Inferior parietal cortex (tissue), 1 donor: ENCODE results near the gene RNF6.
A peak's percentile ranks its signal among the peaks of the same experiment; 100 is the strongest.

Experiments used
- DNase-seq: peaks from one replicate; pipeline ENCODE4 v3.0.0-alpha.2; 2016; ENCODE audit errors: extremely low spot score

The RNF6 gene

GRCh38 chr13:26225896-26226617 is 3.9 kb upstream of the RNF6 start:
- DNase-seq: no peak

GRCh38 chr13:26222520-26223046 is 469 bp upstream of the RNF6 start:
- no peak for DNase-seq

- DNase-seq: no peak
Observed at GRCh38 chr13:26221399-26221720, 754 bp downstream of the RNF6 start.

GRCh38 chr13:26220575-26220974 is 1.5 kb downstream of the RNF6 start:
- no peak for DNase-seq

GRCh38 chr13:26219726-26220125 is 2.4 kb downstream of the RNF6 start:
- no peak for DNase-seq

DNA sequence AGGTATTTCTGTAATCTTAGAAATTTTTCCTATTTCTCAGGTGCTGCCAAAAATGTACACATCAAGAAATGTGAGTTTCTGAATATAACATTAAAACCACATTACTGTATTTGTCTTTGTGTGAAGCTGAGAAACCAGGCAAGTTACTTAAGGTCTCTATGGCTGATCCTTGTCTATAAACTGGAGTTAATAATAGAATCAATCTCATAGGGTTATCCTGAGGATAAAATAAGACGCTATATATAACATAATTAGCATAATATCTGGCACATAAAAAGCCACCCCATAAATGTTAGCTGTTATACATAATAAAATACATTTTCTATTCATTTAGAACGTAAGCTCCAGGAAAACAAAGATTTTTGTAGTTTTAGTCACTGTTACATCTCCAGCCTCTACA is 6.1 kb downstream of the RNF6 start:
- no peak for DNase-seq

DNA sequence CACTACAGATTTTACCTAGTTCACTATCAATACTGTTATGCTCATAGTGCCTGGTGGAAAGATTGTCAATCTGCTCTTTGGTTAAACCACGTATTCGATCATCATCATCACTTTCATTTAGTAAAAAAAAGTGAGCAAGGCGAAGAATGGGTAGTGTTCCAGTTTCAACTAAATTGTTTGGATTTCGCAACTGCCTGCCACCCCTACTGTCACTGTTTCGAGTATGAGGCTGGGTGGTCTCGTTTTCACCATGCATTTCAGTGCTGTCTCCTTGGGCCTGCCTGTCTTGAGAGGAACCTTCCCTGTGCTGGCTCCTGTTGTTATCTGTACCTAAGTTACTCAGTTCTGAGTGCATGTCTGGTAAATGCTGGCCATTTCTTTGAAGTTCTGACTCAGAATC is 8.1 kb downstream of the RNF6 start:
- no peak for DNase-seq

DNA sequence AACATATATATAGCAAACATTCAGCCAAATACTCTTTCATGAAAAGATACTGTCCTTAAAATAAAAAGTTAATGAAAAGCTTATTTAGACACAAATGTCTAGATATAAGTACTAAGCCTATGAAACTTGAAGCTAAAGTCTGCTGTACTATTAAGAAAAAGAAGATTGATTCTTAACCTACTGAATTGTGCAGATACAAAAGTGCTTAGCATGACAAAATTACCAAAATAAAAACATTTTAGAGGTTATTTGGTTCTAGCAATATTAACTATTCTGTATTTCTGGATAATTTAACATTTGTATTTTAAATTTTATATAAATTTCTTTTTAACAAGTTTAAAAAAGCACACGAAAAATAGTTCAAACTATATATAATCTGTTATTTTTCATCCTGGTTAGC is 8.8 kb downstream of the RNF6 start:
- DNase-seq: no peak

- DNase-seq: no peak
Observed at GRCh38 chr13:26208287-26208686, 13.8 kb downstream of the RNF6 start.

GRCh38 chr13:26202365-26202972 is 19.6 kb downstream of the RNF6 start:
- no peak for DNase-seq

DNA sequence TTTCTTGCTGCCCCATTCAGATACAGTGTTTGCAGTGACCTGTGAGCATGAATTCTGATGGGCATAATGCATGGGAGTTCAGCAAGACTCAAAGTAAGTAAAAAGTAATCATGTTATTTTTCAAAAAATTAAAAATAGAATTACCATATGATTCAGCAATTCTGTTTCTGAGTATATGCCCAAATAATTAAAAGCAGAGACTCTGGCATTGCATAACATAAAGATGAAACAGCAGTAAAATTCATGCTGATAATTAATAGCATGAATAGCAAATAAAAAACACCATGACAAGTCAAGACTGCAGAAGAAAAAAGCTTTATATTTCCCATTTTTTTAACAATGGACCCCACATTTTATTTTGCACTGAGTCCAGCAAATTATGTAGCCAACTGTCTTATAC is 21.3 kb downstream of the RNF6 start:
- no peak for DNase-seq

GRCh38 chr13:26198116-26198515 is 24.0 kb downstream of the RNF6 start:
- no peak for DNase-seq

DNA sequence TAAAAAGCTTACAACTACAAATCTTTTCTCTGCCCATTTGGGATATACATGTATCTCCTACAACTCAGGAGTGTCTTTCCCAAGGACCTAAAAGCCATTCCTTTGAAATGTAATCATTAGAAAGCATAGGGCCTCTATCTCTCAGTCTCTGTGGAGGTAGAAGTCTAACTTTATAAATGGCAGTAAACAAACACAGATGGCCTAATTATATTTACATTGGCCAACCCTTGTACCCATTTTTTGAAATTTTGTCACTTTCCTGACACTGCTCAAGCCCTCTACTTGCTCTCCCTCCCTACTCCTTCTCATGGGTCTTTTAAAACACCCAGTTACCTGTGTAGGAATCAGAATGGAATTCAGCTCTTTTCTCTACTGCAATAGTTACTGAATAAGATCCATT is 24.8 kb downstream of the RNF6 start:
- DNase-seq: no peak

GRCh38 chr13:26186995-26187394 is 35.1 kb downstream of the RNF6 start:
- no peak for DNase-seq

- peak; percentile 87 for DNase-seq
Observed at GRCh38 chr13:26186118-26186870, 35.8 kb downstream of the RNF6 start.

DNA sequence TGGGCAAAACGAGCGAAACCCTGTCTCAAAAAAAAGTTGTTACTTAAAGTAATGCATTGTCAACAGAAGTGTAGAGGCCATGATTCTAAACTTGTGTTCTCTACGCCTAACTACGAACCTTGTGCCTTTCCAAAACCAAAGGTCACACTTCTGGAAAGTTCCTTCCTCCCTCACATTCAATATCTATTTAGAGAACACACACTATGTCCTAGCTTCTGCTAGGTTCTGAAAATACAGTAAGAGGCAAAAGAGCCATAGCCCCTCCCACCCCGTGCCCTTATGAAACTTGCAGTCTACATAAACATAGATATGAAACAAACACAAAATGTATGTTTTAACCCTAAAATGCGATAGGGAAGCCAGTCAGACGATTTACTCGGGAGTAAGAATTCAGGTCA is 36.4 kb downstream of the RNF6 start:
- no peak for DNase-seq

GRCh38 chr13:26184791-26185250 is 37.3 kb downstream of the RNF6 start:
- DNase-seq: peak; percentile 86

DNA sequence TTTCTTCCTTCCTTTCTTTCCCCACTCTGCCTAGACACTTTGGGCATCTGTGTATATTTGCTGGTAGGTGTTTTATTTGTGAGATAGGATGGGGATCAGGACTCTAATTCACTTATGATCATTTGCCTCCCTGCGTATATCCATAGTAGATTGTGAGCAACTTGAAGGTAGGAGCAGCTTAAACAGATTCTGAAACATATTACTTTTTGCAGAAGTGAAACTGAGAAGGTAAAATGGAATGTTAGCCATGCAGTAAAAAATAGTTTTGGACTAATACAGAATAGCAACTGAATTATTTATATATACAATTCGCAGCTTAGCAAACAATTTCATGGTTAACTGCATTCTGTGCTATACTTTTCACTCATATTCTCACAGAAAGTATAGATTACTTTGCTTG is 38.7 kb downstream of the RNF6 start:
- no peak for DNase-seq

DNA sequence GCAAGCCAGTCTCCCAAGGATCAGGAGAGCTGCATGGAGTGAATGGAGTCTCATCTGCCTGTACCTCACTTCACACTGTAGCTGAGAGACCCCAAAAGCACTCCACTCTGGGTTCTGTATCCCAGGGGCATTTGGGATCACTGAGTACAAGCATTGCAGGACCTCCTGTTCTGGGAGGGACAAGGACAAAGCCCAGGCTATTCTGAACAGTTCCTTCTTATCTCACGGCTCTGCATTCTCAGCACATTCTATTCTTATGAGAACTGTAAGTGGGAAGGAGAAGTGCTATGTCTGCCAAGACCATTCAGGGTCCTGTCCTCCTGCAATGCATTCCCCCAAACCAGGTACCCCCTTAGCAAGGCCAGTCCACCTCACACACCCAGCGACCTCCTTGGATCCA is 42.8 kb downstream of the RNF6 start:
- no peak for DNase-seq

DNA sequence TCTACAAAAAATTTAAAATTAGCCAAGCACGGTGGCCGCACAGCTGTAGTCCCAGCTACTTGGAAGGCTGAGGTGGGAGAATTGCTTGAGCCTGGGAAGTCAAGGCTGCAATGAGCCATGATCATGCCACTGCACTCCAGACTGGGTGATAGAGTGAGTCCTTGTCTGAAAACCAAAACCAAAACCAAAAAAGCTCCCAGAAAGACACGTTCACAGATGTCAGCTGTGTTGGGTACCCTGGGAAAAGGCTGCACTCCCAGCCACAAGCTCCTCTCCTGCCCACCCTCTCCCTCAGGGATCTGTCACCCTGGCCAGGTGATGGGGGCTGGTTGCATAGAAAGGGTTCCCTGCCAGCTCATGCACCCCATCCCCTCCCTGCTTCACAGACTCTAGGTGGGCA is 53.3 kb downstream of the RNF6 start:
- no peak for DNase-seq

- no peak for DNase-seq
Observed at GRCh38 chr13:26168237-26168814, 53.8 kb downstream of the RNF6 start.

- no peak for DNase-seq
Observed at GRCh38 chr13:26163812-26164211, 58.3 kb downstream of the RNF6 start.
